Thyroid gland (tissue), 4 donors: ENCODE data around the gene CA4.

Source experiments
- CTCF ChIP-seq, 6 experiments: fragments of 200-600 bp in 3 of 6; fragments of 450-650 bp in 3 of 6; sonication (generic) in 3 of 6; IDR thresholded peaks; one replicate each; pipeline ENCODE4 v1.5.1; 2016 to 2019; ENCODE audit warnings: antibody characterized with exemption in 6 of 6, mild to moderate bottlenecking in 2 of 6, inconsistent platforms in 1 of 6, moderate library complexity in 1 of 6
- POLR2A ChIP-seq, 2 donors: fragments of 450-650 bp; IDR thresholded peaks; one replicate each; pipeline ENCODE4 v1.6.1; 2017; ENCODE audit warnings: antibody characterized with exemption in 2 of 2, mild to moderate bottlenecking in 2 of 2, moderate library complexity in 1 of 2

- TF ChIP-seq CTCF (IDR thresholded peaks at IDR 0.05) = no peak
- TF ChIP-seq POLR2A (IDR thresholded peaks at IDR 0.05) = no peak
Measured at GRCh38 chr17:60155427-60155814, 5.6 kb downstream of the CA4 start.
